NCI-H82 treated with DMSO at 0.1 percent for 48 hours (cell line): ENCODE results near the gene FAM25C.
"Not testable (repeated sequence)": the region's sequence is repeated elsewhere in the genome, so short reads cannot be mapped to it uniquely, and the experiment has no call there.

Source experiments
- DNase-seq: peaks from one replicate; lab custom pipeline; 2025; ENCODE audit not compliant: unreplicated experiment; lab: John Stamatoyannopoulos, UW

FAM25C gene

DNA sequence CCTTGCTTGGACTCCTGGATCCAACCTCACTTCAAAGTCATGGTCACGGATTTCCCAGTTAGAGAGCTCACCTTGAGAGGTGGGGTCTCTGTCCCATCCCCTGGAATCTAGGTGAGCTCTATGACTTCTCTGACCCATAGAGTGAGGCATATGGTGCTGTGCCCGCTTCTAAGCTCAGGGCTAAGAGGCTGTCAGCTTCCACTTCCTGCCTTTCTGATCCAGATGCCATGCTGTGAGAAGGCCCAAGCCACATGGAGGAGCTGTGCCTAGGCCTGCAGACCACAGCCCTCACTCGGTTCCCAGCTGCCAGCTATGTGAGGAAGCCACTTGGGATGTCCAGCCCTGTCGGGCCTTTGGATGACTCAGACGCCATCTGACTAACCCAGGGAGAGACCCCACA is 39.9 kb downstream of the FAM25C start:
- not testable (repeated sequence) for DNase-seq

DNA sequence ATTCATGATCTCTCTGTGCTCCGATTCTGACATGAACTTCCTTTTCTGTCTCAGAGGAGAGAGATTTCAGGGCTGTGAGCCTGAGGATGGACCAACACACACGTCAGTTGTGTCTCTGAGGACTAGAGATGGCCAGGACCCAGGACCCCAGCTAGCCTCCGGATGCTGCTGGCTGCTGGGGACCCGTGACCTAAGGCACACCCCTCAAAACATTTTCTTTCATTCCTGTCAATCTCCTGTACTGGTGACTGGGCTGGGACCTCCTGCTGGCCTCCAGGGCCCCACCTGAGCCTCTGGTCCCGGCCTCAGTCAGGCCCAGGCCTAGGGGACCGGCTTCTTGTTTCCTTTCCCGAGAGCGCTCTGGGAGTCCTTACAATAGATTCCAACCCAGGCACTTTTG is 42.4 kb downstream of the FAM25C start:
- not testable (repeated sequence) for DNase-seq

- not testable (repeated sequence) for DNase-seq
Measured at GRCh38 chr10:47947424-47947823, 52.2 kb downstream of the FAM25C start.
